HepG2 (cell line): Measurements from ENCODE around the gene NAT10. TPM values are rescaled to one million over a fixed set of nuclear protein-coding genes. Genes with fewer than 3 reads are reported as not detected.

Experiments
- ATAC-seq: fragments of 200-7000 bp; cut with Tn5 transposase; 3 replicates; pipeline ENCODE4 v1.9.1; 2020; ENCODE audit warnings: mild to moderate bottlenecking, moderate library complexity
- BruUV-seq: library from RNA; stranded (reverse); fragments of 400-500 nt; replicated peaks from 2 replicates; lab custom pipeline; 2021; lab: Mats Ljungman, UMichigan
- CTCF ChIA-PET: fragments of 300-600 bp; formaldehyde crosslinking; extraction: SDS; loops from one replicate; lab custom pipeline; 2021; ENCODE audit warnings: low total read pairs, inconsistent platforms, low intra/inter-chr PET ratio; lab: Yijun Ruan, JAX
- POLR2A ChIA-PET: fragments of 350-600 bp; sonication (Branson Sonifier 250); formaldehyde crosslinking; loops from one replicate; lab custom pipeline; 2020; ENCODE audit warnings: antibody characterized with exemption, inconsistent platforms; lab: Yijun Ruan, JAX
- DNase-seq: peaks from one replicate; pipeline ENCODE4 v3.0.0-alpha.2; 2015; ENCODE audit warnings: low spot score
- FAIRE-seq: peaks from 3 replicates; lab custom pipeline; 2011; peaks lifted over from hg19 to GRCh38; lab: Jason Lieb, UNC
- H2AFZ ChIP-seq: one replicate; pipeline ENCODE4 v1.6.1; 2011; ENCODE audit warnings: low read length, inconsistent platforms
- H3K27ac ChIP-seq: fragments of 300-600 bp; 3 replicates; pipeline ENCODE4 v1.8.0; 2011; ENCODE audit warnings: mixed run types, mild to moderate bottlenecking, mixed read lengths, low read length, inconsistent platforms; ENCODE audit not compliant: insufficient read depth; ENCODE audit errors: extremely low read length
- H3K27me3 ChIP-seq, 2 experiments: fragments of 200-600 bp in 1 of 2; 2 replicates in 1 of 2; 3 replicates in 1 of 2; pipeline versions ENCODE4 v1.6.0 to v1.8.0; 2011; ENCODE audit warnings: low read length in 2 of 2, mild to moderate bottlenecking in 2 of 2, moderate library complexity in 2 of 2, inconsistent platforms in 1 of 2; ENCODE audit not compliant: insufficient read depth in 2 of 2, control insufficient read depth in 1 of 2
- H3K36me3 ChIP-seq, 2 experiments: fragments of 200-600 bp in 1 of 2; replicated peaks in 1 of 2; 2 replicates in 1 of 2; 3 replicates in 1 of 2; pipeline versions ENCODE4 v1.5.1 to v1.8.0; 2011; ENCODE audit warnings: low read length in 2 of 2, inconsistent platforms in 1 of 2; ENCODE audit not compliant: insufficient read depth in 2 of 2, control insufficient read depth in 1 of 2
- H3K4me1 ChIP-seq: 2 replicates; pipeline ENCODE4 v1.5.1; 2012; ENCODE audit warnings: low read length, inconsistent platforms; ENCODE audit not compliant: insufficient read depth
- H3K4me2 ChIP-seq: 2 replicates; pipeline ENCODE4 v1.6.0; 2011; ENCODE audit warnings: low read depth, low read length, inconsistent platforms
- H3K4me3 ChIP-seq, 3 experiments: fragments of 200-600 bp in 1 of 3; sonication (generic), shearing (Covaris generic) in 1 of 3; replicated peaks in 1 of 3; 2 replicates each; pipeline ENCODE4 v1.5.1; 2011 to 2016; ENCODE audit warnings: low read length in 3 of 3, inconsistent platforms in 2 of 3, low read depth in 2 of 3, mild to moderate bottlenecking in 2 of 3, control low read depth in 1 of 3, mixed read lengths in 1 of 3; ENCODE audit not compliant: insufficient read depth in 1 of 3
- H3K79me2 ChIP-seq: one replicate; pipeline ENCODE4 v1.6.1; 2011; ENCODE audit warnings: low read length, inconsistent platforms; ENCODE audit not compliant: insufficient read depth
- H3K9ac ChIP-seq: 2 replicates; pipeline ENCODE4 v1.6.0; 2011; ENCODE audit warnings: mild to moderate bottlenecking, low read depth, low read length, inconsistent platforms; ENCODE audit not compliant: insufficient read depth
- H3K9me3 ChIP-seq: 2 replicates; pipeline ENCODE4 v1.5.1; 2012; ENCODE audit warnings: mild to moderate bottlenecking, low read length
- H4K20me1 ChIP-seq: 2 replicates; pipeline ENCODE4 v1.6.0; 2011; ENCODE audit warnings: inconsistent platforms, mild to moderate bottlenecking, low read length, moderate library complexity; ENCODE audit not compliant: insufficient read depth
- ARID2 ChIP-seq: sonication (generic); formaldehyde crosslinking; IDR thresholded peaks from 2 replicates; pipeline ENCODE4 v1.8.1; 2022; ENCODE audit warnings: mild to moderate bottlenecking, missing genetic modification reagents, borderline replicate concordance
- BCL3 ChIP-seq: sonication (generic); formaldehyde crosslinking; IDR thresholded peaks from 2 replicates; pipeline ENCODE4 v1.5.1; 2020; ENCODE audit warnings: mild to moderate bottlenecking, missing genetic modification reagents, moderate library complexity
- DZIP1 ChIP-seq: sonication (generic); formaldehyde crosslinking; IDR thresholded peaks from 2 replicates; pipeline ENCODE4 v1.5.0; 2020; ENCODE audit warnings: mild to moderate bottlenecking, missing genetic modification reagents
- IRX3 ChIP-seq: sonication (generic); formaldehyde crosslinking; IDR thresholded peaks from 2 replicates; pipeline ENCODE4 v1.8.1; 2023; ENCODE audit warnings: mild to moderate bottlenecking, low read depth, missing genetic modification reagents, borderline replicate concordance
- MXI1 ChIP-seq: IDR thresholded peaks from 3 replicates; pipeline ENCODE4 v1.6.1; 2012; ENCODE audit warnings: low read depth, low read length, inconsistent platforms, borderline replicate concordance
- NFKBIZ ChIP-seq: IDR thresholded peaks from 2 replicates; pipeline ENCODE4 v1.6.1; 2018; ENCODE audit warnings: missing genetic modification reagents, missing compliant biosample characterization
- RARA ChIP-seq: IDR thresholded peaks from 2 replicates; pipeline ENCODE4 v1.6.1; 2016; ENCODE audit warnings: missing genetic modification reagents, missing compliant biosample characterization
- RFX5 ChIP-seq: IDR thresholded peaks from 2 replicates; pipeline ENCODE4 v1.6.1; 2011; ENCODE audit warnings: low read depth, low read length, improper control_type of control experiment
- U2AF1 ChIP-seq: fragments of 200-400 bp; formaldehyde crosslinking; optimal IDR thresholded peaks from 2 replicates; pipeline ENCODE3; 2017; ENCODE audit warnings: mild to moderate bottlenecking, low read depth, low read length
- ZBTB37 ChIP-seq: sonication (generic); formaldehyde crosslinking; IDR thresholded peaks from 2 replicates; pipeline ENCODE4 v1.4.0; 2020; ENCODE audit warnings: mild to moderate bottlenecking, missing genetic modification reagents
- ZMAT3 ChIP-seq: sonication (generic); formaldehyde crosslinking; conservative IDR thresholded peaks from 2 replicates; pipeline ENCODE4 v1.7.0; 2021; ENCODE audit warnings: missing genetic modification reagents
- ZNF10 ChIP-seq: sonication (generic); formaldehyde crosslinking; IDR thresholded peaks from 2 replicates; pipeline ENCODE4 v1.4.0; 2020; ENCODE audit warnings: mild to moderate bottlenecking, low read depth, missing genetic modification reagents, borderline replicate concordance
- ZNF281 ChIP-seq: sonication (generic); formaldehyde crosslinking; IDR thresholded peaks from 2 replicates; pipeline ENCODE4 v1.4.0; 2020; ENCODE audit warnings: missing genetic modification reagents, borderline replicate concordance
- ZNF44 ChIP-seq: sonication (generic); formaldehyde crosslinking; IDR thresholded peaks from 2 replicates; pipeline ENCODE4 v1.5.1; 2020; ENCODE audit warnings: mild to moderate bottlenecking, missing genetic modification reagents
- ZNF496 ChIP-seq: sonication (generic); formaldehyde crosslinking; IDR thresholded peaks from 2 replicates; pipeline ENCODE4 v1.8.1; 2023; ENCODE audit warnings: mild to moderate bottlenecking, moderate library complexity, missing genetic modification reagents; ENCODE audit not compliant: insufficient replicate concordance
- ZSCAN21 ChIP-seq: sonication (generic); formaldehyde crosslinking; IDR thresholded peaks from 2 replicates; pipeline ENCODE4 v1.8.0; 2022; ENCODE audit warnings: mild to moderate bottlenecking, missing genetic modification reagents, moderate library complexity, borderline replicate concordance
- WGBS: methylation state at CpG from one replicate; pipeline ENCODE4 v1.1.6; 2017; ENCODE audit warnings: low lambda C conversion rate; 5-methylcytosine and 5-hydroxymethylcytosine counted together
- in situ Hi-C: cut with HindIII; loops from 2 replicates; pipeline ENCODE4 v1.10.0; 2017; ENCODE audit warnings: low pct_unique_long_range_greater_than_20kb; ENCODE audit not compliant: extremely low pct_ligation_motif_present
- intact Hi-C: fragments of 100-400 bp; cut with micrococcal nuclease; formaldehyde crosslinking; loops from one replicate; pipeline ENCODE4 v1.10.0; 2022; ENCODE audit not compliant: unreplicated experiment
- polyA plus RNA-seq, 8 experiments: library from polyadenylated mRNA; depleted of rRNA in 3 of 8; stranded (reverse) in 7 of 8; unstranded in 1 of 8; fragments of >200 nt; fragmentation: Illumina TruSeq in 4 of 8; extraction: Trizol in 4 of 8; gene quantifications; 2 replicates each; pipeline versions ENCODE4 v1.2.1 to v1.2.3, GENCODE V29; 2011 to 2016; ENCODE audit warnings: low read depth in 4 of 8, missing spikeins in 1 of 8, mixed read lengths in 1 of 8; ENCODE audit not compliant: insufficient read depth in 1 of 8
- total RNA-seq, 5 experiments: library from RNA; depleted of rRNA; stranded (reverse); fragments of >200 nt; fragmentation: Illumina TruSeq; extraction: Trizol; gene quantifications; 2 replicates each; pipeline ENCODE4 v1.2.3, GENCODE V29; 2016; ENCODE audit warnings: low read depth in 1 of 5

The NAT10 gene
- total and polyA plus RNA-seq, 2 of the 13 experiments (the other 11 are each of a cell fraction or from before 2014, with no cell fraction given) = 33.9 to 51.9 TPM

GRCh38 chr11:34178209-34178821 is 72.9 kb downstream of the NAT10 start:
- Histone ChIP-seq H2AFZ (no peak overlapping the region), H3K9ac (no peak overlapping the region), H3K79me2 (no peaks in the 10 kb centered on the region), H3K27me3 (no peaks in the 10 kb centered on the region), H3K27ac (no peak overlapping the region), H3K4me3 (no peak overlapping the region), H3K9me3 (no peaks in the 10 kb centered on the region), H3K4me1 (peaks cover 7% of the 10 kb centered on the region; the same call in 1 of the 2 replicates), H3K4me2 (no peak overlapping the region), H4K20me1 (0 out of 2 replicates have a peak, but pooled peaks cover 3% of the 10 kb centered on the region), H3K36me3 (peaks cover 6 to 9% of the 10 kb centered on the region in 2 experiments; a peak in 2 of 5 replicates)
- FAIRE-seq = no peak
- no TSS peak for BruUV-seq
- no peak for ATAC-seq
- no peak for DNase-seq
- ChIA-PET POLR2A (no interaction called here), CTCF (no interaction called here)
- in situ Hi-C loops (loop anchor here (5.0 kb wide), 1 partner anchor 179 kb away; the partner anchor contains the start of gene ABTB2), intact Hi-C loops (loop anchor here (10.0 kb wide), 1 partner anchor 286 kb away; no protein-coding TSS in a partner anchor)
- WGBS = 98% methylated on average over 9 of the region's 10 CpGs
- no peak for TF ChIP-seq ZNF496 (CRISPR knock-in tag)
- TF ChIP-seq RARA (CRISPR knock-in tag) = no peak
- TF ChIP-seq DZIP1 (CRISPR knock-in tag) = no peak
- TF ChIP-seq U2AF1 = no peak
- TF ChIP-seq ARID2 (CRISPR knock-in tag) = no peak
- no peak for TF ChIP-seq NFKBIZ
- no peak for TF ChIP-seq BCL3 (CRISPR knock-in tag)
- TF ChIP-seq ZNF10 (CRISPR knock-in tag) = no peak
- no peak for TF ChIP-seq ZSCAN21
- no peak for TF ChIP-seq ZNF44
- no peak for TF ChIP-seq ZBTB37 (CRISPR knock-in tag)
- no peak for TF ChIP-seq ZNF281 (CRISPR knock-in tag)
- TF ChIP-seq MXI1 = no peak
- TF ChIP-seq IRX3 (CRISPR knock-in tag) = no peak
- TF ChIP-seq ZMAT3 (CRISPR knock-in tag) = no peak
- TF ChIP-seq RFX5 = no peak
